Measurements from ENCODE around the gene UBE2I.
"Not testable (repeated sequence)": the region's sequence is repeated elsewhere in the genome, so short reads cannot be mapped to it uniquely, and the experiment has no call there.

UBE2I gene

DNA sequence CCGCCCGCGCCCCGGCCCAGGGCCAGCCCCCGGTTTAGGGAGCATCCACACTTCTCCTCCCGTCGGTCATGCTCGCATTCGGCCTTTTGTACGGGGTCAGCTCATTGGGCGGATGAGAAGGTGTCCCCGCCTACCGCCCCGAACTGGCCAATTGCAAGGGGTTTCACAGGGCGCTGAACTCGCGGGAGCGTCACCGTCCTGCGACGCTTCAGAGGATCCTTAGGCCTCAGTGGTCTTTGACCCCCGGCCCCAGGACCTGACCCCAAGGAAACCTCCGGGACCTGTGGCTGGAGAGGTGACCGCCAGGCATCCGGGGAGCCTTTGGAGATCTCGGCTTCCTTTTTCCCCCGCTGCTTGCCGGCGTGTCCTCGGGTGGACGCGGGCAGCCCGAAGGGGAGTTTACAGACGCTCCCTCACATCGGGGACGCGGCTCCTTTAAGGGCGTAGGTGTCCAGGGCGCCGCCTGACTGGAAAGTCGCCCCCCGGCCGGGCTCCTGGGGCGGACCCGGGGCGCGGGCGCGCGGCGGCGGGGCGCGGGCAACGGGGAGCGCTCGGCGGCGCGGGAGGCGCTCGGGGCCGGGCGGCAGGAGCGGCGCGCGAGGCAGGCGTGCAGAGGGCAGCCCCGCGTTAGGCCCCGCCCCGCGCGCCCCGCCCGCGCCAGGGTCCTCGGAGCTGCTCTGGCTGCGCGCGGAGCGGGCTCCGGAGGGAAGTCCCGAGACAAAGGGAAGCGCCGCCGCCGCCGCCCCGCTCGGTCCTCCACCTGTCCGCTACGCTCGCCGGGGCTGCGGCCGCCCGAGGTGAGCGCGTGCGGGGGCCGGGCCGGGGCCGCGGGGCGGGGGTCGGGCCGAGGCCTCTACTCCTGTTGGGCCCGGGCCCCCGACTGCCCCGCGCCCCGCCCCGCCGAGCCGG is at the start of gene UBE2I:
UBE2I (plus strand) TSS at position 660 of the 909 bp plus-strand sequence. CDS start 4,395 bp downstream, outside the sequence.
- peak; percentile 97 for DNase-seq (ENCODE audit: low read depth)

DNA sequence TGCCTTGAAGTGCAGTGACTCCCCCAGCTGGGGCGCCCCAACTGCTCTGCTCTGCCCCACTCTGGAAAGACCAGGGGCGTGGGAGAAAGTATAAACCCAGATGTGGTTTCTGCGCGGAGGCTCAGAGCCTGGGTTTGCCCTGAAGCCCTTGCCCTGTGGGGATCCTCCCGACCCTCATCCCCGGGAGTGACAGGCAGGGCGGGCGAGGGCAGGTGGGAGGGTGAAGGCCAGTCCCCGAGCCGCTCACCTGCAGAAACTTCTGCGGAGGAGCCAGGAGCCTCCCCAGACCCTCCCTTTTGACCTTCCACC is 49.7 kb upstream of the UBE2I start:
- no peak for DNase-seq (ENCODE audit: low read depth)

DNA sequence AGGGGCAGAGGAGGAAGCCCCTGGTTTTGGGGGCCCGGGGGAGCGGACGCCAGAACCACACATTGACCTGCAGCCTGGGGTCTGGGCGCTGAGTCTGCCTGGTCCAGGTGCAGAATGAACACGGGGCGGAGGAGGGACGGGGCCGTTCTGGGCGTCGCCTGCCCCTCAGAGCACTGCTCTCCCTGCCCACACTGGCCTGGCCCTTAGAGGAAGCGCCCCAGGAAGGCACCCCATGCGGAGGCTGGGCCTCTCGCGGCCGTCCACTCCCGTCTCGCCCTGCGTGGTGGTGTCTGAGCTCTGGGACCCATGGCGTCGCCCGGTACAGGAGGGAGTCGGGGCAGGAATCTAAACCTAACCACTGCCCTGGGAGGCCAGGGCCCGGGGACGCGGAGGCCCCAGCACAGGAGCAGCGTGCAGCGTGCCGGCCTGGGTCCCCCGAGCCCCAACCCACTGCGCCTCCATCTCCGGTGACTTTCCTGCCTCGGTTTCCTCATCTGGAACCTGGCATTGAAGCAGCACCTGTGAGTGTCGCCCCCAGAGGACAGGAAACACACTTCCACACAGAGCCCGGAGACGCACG is 49.2 kb upstream of the UBE2I start:
- no peak for DNase-seq (ENCODE audit: low read depth)

DNA sequence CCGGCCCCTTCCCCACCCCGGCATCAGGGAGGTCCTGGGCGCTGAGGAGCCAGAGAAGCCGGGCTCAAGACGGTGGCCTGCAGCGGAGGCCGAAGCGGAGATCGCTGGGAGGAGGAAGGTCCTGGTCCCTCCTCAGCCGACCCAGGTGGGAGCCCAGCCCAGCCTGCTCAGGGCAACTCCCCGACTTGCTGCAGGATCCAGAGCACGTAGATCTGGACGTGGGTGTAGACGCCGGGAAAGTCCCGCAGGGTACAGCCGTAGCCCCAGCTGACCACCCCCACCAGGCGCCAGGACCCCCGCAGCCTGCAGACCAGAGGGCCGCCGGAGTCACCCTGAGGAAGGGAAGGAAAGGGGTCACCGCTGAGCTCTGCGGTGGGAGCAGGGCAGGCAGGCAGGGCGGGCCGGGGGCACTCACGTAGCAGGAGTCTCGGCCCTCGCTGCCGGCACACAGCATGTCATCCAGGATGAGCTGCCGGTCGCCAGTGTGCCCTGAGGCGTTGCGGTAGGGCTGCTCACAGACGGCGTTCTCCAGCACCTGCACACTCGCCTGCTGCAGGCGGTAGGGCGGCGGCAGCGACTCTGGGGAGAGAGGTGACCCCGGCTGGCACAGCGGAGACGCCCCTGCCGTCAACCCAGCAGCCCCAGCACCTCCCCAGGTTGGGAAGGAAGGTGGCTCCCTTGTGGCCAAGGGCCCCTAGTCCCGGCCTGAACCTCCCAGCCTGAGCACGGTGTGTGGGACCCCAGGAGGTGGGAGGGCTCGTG is 48.1 kb upstream of the UBE2I start:
- DNase-seq (ENCODE audit: low read depth), result no peak

DNA sequence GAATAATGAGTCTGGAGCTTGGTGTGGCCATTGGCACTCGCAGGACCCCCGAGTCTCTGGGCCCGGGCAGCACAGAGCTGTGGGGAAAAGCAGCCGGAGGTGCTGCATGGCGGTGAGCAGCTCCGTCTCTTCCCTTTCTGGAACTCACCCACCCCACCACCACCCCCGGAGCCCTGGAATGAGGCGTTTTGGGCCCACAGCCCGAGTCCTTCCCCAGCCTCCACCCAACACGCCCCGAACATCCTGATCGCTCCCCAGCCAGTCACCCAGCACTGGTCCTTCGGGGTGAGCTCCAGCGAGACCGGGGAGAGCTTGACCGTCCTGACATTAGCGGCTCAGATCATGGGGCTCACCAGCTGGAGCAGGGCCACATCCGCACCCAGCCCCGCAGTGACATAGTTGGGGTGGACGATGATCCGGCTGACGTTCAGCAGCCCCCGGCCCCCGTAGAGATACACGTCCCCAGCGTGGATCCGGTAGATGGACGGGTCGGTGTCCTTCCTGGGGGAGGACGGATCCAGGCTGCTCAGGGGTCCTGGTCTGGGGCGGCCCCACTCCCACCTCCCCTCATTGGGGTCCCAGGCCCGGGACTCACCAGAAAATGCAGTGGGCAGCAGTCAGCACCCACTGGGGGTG is 47.1 kb upstream of the UBE2I start:
- no peak for DNase-seq (ENCODE audit: low read depth)

DNA sequence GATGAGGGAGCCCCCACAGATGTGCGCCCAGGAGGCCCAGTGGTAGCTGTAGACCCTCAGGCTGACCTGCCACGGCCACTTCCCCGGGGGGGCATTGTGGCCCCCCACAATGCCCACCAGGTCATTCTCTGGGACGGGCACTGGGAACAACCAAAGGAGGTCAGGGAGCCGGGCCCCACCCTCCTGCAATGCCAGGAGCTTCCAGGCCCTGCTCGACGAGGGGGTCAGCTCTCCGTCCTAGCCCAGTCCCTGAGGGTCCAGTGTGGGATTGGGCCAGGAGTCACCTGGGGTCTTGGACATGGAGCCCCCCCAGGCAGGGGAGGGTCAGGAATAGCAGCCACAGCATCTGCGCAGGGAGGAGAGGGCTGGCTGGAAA is 46.6 kb upstream of the UBE2I start:
- no peak for DNase-seq (ENCODE audit: low read depth)

DNA sequence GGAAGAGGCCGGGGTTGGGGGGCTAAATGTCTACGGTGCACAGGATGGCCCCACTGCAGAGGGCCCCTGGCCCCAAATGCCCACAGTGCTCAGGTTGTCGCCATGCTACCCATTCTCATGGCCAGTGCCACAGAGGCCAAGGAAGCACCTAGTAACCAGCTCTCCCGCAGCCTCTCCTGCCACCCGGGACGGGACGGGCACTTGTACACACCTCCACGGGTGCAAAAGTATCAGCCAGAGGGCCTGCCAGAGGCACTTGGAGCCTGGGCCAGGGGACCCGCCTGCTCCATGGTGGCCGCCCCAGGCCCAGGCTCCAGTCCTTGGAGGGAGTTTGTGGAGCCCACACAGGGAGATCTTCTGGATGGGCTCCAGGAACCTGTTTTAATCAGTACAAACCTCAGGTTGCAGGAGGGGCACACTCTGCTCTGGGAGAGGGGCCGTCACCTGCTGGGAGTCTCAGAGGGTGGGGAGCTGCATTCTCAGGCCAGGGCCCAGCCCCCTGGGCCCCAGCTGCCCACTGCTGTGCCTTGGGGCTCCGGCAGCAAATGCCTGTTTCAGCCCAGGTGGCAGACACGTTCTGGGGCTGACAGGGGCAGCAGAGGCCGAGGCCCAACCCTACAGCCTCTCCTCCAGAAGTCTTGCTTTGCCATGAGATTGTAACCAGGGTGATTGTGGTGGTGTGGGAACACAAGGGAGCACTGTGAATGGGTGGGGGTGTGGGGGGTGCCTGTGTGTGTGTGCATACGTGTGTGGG is 45.7 kb upstream of the UBE2I start:
- DNase-seq (ENCODE audit: low read depth), result no peak

DNA sequence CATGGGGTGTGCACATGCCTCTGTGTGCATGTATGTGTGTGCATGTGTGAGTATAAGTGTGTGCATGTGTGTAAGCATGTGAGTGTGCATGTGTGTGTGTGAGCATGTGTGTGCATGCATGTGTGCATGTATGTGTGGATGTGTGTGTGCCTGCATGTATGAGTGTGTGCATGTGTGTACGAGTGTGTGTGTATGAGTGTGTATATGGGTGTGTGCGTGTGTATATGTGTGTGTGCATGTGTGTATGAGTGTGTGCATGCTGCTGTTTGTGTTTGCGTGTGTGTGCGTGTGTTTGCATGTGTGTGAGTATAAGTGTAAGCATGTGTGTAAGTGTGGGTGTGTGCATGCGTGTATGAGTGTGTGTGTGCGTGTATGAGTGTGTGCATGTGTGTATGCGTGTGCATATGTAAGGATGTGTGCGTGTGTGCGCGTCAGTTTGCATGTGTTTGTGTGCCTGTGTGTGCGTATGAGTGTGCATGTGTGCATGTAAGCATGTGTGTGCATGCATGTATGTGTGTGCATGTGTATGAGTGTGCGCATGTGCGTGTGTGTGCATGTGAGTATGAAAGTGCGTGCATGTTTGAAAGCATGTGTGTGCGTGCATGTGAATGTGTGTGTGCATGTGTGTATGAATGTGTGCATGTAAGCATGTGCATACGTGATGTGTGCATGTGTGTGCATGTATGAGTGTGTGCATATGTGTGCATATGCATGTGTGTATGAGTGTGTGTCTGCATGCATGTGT is 44.9 kb upstream of the UBE2I start:
- no peak for DNase-seq (ENCODE audit: low read depth)

DNA sequence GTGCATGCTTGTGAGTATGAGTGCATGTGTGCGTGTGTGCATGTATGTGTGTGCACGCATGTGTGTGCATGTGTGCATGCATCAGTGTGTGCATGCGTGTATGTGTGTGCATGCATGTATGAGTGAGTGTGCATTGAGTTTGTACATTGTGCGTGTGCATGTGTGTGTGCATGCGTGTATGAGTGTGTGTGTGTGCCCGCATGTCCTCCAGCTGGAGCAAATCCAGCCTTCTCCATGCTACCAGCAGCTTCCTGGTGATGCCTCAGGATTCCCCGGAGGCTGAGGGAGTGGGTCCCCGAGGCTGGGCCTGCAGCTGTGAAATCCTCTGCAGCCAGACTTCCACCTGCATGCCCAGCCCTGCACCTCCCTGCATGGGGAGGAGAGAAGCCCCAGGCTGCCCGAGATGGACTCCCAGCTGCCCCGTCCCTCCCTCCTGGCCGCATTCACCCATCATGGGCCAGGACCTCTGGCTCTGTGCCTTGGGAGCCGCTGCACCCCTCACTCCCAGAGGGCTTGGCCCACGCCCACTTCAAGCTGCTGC is 44.3 kb upstream of the UBE2I start:
- no peak for DNase-seq (ENCODE audit: low read depth)

DNA sequence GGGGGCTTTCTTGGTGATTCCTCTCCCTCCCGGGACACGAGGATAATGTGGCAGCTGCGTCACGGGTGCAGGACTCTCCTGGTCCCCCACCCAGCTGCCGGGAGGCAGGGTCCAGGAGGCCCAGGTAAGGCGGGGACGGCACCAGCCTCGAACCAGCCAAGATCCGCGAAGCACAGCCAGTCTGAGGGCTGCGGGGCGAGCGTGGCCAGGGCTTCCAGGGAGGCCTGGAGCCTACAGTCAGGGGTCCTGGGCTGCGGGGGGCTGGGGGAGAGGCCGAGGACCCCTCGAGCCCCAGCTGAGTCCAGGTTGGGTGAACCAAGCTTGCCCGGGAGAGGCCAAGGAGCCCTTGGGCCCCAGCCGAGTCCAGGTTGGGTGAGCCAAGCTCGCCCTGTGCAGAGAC is 43.6 kb upstream of the UBE2I start:
- DNase-seq (ENCODE audit: low read depth), result no peak

DNA sequence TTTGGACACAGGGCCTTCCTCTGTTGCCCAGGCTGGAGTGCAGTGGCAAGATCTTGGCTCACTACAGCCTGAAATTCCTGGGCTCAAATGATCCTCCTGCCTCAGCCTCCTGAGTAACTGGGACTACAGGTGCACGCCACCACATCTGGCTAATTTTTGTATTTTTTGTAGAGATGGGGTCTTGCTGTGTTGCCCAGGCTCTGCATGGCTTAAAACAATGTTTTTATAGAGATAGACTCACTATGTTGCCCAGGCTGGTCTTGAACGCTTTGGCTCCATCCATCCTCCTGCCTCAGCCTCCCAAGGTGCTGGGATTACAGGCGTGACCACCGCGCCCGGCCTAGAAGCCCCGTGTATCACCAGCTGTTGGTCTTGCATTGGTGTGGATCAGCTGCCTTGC is 40.0 kb upstream of the UBE2I start:
- DNase-seq (ENCODE audit: low read depth), result not testable (repeated sequence)

DNA sequence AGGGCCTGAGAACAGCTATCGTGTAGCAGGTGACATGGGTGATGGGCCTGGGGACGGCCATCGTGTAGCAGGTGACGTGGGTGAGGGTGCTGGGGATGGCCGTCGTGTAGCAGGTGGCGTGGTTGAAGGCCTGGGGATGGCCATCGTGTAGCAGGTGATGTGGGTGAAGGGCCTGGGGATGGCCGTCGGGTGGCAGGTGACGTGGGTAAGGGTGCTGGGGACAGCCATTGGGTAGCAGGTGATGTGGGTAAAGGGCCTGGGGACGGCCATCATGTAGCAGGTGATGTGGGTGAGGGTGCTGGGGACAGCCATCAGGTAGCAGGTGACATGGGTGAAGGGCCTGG is 38.1 kb upstream of the UBE2I start:
- no peak for DNase-seq (ENCODE audit: low read depth)

DNA sequence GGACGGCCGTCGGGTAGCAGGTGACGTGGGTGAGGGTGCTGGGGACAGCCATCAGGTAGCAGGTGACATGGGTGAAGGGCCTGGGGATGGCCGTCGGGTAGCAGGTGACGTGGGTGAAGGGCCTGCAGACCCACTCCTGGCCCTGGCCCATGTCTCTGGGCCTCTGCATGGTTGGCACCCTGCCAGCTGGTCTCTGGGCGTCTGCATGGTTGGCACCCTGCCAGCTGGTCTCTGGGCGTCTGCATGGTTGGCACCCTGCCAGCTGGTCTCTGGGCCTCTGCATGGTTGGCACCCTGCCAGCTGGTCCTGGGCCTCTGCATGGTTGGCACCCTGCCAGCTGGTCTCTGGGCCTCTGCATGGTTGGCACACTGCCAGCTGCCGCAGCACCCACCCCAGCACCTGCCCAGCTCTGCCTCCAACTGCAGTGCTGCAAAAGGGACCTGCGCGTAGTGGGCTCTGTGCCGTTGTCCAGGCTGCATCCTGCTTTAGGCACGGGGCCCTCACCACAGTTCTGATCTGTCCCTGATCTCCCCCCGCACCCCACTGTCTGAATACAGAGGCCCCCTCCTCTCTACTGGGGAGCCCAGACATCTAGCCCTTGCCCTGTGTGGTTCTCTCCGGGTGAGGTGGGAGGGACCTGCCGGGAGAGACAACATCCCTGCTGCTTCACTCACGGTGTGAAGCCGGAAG is 37.6 kb upstream of the UBE2I start:
- DNase-seq (ENCODE audit: low read depth), result not testable (repeated sequence)

DNA sequence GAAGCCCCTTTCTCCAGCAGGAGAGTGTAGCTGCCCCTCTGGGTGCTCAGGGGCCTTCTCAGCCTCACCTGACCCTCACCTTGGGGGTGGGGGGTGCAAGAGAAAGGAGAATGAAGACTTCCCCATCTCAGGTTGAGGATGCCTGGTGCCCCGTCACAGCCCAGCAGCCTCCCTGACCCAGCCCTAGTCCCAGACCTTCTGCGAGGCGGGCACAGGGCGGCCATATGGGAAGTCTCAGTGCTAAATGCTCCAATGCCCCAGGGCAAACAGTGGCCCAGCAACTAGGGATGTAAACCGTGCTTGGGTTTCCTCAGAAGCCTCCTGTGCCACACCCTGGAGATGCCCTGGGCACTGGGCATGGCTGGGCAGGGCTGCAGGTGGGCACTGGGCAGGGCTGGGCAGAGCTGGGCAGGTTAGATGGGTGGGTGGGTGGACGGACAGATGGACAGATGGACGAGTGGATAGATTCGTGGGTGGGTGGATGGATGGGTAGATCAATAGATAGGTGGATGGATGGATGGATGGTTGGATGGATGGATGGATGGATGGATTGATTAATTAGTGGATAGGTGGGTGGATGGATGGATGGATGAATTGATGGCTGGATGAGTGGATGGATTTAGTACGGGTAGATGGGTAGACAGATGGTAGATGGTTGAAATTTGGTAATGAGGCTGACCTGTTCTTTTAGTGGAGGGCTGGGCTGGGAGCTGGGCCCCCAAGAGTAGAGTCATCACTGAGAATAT is 36.8 kb upstream of the UBE2I start:
- DNase-seq (ENCODE audit: low read depth), result no peak

DNA sequence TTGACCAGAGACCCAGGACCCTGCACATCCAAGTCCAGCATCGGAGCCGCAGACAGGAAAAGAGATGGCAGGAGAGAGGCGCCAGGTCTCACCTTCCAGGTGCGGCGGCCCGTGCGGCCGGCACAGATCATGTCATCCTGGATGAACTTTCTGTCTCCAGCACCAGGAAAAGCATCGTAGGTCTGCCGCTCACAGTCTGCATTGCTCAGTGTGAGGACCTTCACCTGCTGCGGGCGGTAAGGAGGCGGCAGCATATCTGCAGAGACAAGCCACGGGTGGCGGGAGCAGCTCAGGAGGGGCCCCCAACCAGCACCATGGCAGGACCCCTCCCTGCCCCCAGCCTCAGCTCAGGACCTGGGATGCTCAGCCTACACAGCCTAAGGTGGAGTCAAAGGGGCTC is 35.6 kb upstream of the UBE2I start:
- no peak for DNase-seq (ENCODE audit: low read depth)

DNA sequence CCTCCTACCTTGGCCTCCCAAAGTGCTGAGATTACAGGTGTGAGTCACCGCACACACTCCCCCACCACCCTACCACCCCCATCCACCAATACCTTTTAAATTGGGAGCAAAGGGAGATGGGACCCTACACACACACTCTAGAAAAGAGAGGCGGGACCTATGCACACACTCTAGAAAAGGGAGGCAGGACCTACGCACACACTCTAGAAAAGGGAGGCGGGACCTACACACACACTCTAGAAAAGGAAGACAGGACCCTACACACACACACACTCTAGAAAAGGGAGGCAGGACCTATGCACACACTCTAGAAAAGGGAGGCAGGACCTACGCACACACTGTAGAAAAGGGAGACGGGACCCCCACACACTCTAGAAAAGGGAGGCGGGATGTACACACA is 34.7 kb upstream of the UBE2I start:
- DNase-seq (ENCODE audit: low read depth), result no peak

DNA sequence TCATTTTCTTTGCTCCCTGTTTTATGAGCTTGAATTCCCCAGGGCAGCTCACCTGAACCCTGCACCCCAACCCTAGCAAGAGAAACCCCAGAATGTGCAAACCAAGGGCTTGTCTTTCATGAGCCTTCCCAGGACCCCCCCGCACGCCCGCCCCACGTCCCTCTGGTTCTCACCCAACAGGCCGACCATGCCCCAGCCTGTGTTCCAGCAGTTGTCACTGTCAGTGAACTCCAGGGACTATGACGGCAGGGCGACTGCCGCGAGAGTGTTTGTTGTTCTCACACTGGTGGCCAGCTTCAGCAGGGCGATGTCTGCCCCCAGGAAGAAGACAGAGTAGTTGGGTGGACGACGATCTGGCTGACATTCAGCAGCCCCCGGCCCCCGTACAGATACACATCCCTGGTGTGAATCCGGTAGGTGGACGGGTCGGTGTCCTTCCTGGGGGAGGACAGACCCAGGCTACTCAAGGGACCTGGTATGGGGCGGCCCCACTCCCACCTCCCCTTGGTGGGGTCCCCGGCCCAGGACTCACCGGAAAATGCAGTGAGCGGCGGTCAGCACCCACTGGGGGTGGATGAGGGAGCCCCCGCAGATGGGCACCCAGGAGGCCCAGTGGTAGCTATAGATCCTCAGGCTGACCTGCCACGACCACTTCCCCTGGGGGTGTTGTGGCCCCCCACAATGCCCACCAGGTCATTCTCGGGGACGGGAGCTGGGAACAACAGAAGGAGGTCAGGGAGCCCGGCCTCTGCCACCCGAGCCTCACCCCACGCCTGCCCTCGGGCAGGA is 33.5 kb upstream of the UBE2I start:
- no peak for DNase-seq (ENCODE audit: low read depth)

DNA sequence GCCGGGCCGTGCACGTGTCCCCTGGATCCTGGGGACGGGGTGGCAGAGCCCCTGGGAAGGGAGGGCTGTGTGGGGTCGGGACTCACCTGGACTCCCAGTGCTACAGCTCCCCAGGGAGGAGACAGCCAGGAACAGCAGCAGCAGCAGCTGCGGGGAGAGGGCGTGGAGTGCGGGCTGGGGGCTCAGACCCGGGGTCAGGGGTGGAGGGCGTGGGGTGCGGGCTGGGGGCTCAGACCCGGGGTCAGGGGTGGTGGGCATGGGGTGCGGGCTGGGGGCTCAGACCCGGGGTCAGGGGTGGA is 32.9 kb upstream of the UBE2I start:
- DNase-seq (ENCODE audit: low read depth), result no peak

DNA sequence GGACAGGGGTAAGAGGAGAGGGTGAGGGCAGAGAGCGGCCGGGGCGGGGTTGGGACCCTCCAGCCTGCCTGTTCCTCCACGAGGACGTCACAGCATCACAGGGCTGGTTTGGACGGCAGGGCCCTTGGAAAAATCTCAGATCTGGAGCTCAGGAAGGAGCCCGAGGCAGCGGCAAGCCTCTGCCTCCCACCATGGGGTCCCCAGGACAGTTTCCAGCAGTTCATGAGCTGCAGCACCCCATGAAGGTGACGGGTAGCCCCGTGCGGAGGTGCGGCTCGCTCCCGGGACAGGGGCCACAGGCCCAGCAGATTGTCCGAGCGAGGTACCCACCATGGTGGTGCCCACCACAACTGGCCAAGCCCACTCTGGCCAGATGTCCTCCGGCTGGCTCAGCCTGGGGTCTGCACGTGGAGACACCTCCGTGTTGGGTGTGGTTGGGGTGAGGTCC is 32.3 kb upstream of the UBE2I start:
- DNase-seq (ENCODE audit: low read depth), result no peak
